Measurements from ENCODE around the gene ING5. TPM values are rescaled to one million over a fixed set of nuclear protein-coding genes. Genes with fewer than 3 reads are reported as not detected.

The ING5 gene
- total and polyA plus RNA-seq, 8 donors = 19.9 to 160 (median 32.4) TPM

- 96 to 98% (median 96%) methylated on average over 13 of the region's 13 CpGs for WGBS, 5 donors
- DNase-seq = no peak
- peaks cover 15 to 82% (median 66%) of the 10 kb centered on the region in 4 donors for H3K36me3 ChIP-seq
- H3K4me3 ChIP-seq = no peak overlapping the region
- TF ChIP-seq EP300 (IDR thresholded peaks at IDR 0.05) (no peak), CTCF (IDR thresholded peaks at IDR 0.05) (no peak)
- intact Hi-C loops (cut with DNase I; ENCODE audit: low total_unique reads) = no loop called here
- peaks cover 0 to 15% (median 0%) of the 10 kb centered on the region in 4 donors for H3K4me1 ChIP-seq
- no peaks in the 10 kb centered on the region for H3K27me3 ChIP-seq
- H3K9me3 ChIP-seq = no peaks in the 10 kb centered on the region
- H3K27ac ChIP-seq = no peak overlapping the region
Measured at GRCh38 chr2:241745276-241745675, 43.4 kb downstream of the ING5 start.

DNA sequence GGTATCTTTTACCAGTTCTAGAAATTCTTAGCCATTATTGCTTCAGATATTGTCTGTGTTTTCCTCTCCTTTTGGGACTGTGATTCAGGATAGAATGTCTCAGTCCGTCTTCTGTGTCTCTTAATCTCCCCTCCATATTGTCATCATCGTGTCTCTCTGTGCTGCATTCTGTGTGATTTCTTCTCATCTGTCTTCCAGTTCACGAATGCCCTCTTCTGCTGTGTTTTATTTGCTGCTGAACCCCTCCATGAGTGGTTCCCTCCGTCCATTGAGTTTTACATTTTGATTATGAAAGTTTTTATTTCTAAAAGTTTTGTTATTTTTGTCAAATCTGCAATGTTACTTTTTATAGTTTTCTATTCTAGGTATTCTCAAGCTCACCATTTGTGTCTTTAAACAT is 44.2 kb downstream of the ING5 start:
- Histone ChIP-seq H3K27ac (no peak overlapping the region), H3K36me3 (peaks cover 17 to 90% (median 73%) of the 10 kb centered on the region in 4 donors), H3K27me3 (no peaks in the 10 kb centered on the region), H3K4me3 (no peak overlapping the region), H3K4me1 (peaks cover 0 to 7% (median 0%) of the 10 kb centered on the region in 4 donors), H3K9me3 (no peaks in the 10 kb centered on the region)
- intact Hi-C loops (cut with DNase I; ENCODE audit: low total_unique reads) = no loop called here
- WGBS, 5 donors = 97 to 99% (median 97%) methylated on average over 4 of the region's 4 CpGs
- no peak for TF ChIP-seq EP300 (IDR thresholded peaks at IDR 0.05)
- TF ChIP-seq POLR2AphosphoS5 (IDR thresholded peaks at IDR 0.05) = no peak
- no peak for TF ChIP-seq POLR2A (IDR thresholded peaks at IDR 0.05)
- TF ChIP-seq CTCF (IDR thresholded peaks at IDR 0.05) = no peak
- no peak for DNase-seq

DNA sequence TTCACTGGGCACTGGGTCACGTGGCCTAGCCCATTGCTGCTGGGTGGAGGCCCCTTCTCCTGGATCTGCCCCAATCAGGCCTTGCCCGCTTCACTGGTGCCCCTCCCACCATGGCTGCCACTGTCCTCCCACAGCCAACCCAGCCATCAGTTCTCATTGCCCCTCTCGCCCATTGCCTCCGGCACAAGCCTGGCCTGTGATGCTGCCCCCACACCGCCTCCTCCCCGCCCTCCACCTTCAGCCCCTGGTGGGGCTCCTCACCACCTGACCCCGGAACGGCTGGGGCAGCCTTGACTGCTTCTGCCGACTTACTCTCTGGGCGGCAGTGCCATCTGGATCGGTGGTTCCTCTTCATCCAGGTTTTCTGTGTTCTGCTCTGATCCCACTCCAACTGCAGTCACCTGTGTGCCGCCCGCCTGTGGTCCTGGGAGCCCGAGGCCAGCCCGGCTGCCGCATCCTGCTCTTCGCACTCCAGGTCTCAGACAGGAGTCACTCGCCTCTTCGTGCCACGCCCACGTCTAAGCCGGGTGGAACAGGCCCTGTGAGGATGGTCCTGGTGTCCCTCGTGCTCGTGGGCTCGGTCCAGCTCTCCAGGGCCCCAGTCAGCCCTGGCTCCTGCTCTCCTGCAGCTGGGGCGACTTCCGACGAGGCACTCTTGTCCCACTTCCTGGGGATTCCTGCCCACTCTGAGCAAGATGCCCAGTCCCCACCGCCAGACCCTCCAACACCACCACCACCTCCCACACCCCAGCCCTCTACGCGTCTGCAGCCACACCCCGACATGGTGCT is 46.8 kb downstream of the ING5 start:
- no peaks in the 10 kb centered on the region for H3K9me3 ChIP-seq
- peaks cover 18 to 97% (median 92%) of the 10 kb centered on the region in 4 donors for H3K36me3 ChIP-seq
- intact Hi-C loops (cut with DNase I; ENCODE audit: low total_unique reads) = no loop called here
- H3K4me3 ChIP-seq = no peak overlapping the region
- no peaks in the 10 kb centered on the region for H3K27me3 ChIP-seq
- TF ChIP-seq POLR2AphosphoS5 (IDR thresholded peaks at IDR 0.05) (no peak), CTCF (IDR thresholded peaks at IDR 0.05) (no peak), EP300 (IDR thresholded peaks at IDR 0.05) (no peak), POLR2A (IDR thresholded peaks at IDR 0.05) (no peak)
- no peak overlapping the region for H3K27ac ChIP-seq
- 89 to 93% (median 90%) methylated on average over 30 to 32 of the region's 32 CpGs for WGBS, 5 donors
- H3K4me1 ChIP-seq = no peaks in the 10 kb centered on the region
- DNase-seq = no peak

DNA sequence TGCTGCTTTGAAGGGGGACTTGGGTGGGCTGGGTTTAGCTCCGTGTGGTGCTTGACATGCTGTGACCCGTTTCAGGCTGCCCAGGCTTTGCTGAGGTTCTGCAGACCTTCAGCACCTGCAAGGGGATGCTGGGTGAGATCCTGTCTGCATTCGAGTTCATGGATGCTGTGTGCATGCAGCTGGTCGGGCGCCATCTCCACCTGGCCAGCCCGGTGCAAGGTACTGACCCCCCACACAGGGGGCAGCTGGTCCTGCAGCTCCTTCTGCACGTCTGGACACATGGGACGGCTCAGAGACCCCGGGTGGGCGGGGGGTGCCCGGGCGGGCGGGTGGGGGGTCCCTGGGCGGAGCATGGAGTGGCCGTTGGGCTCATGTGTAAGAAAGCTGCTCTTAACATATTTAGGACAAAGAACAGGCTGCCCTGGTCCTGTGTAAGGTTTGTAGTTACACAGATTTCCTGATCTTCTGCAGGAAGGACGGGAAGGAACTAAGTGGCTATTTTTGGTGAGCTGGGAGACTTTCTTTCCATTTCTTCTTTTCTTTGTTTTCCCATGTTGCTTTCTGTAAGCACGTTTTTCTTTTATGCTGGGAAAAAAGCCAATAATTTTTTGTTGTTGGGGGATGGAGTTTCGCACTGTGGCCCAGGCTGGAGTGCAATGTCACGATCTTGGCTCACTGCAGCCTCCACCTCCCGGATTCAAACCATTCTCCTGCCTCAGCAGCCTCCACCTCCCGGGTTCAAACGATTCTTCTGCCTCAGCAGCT is 48.4 kb downstream of the ING5 start:
- H3K4me3 ChIP-seq = no peak overlapping the region
- intact Hi-C loops (cut with DNase I; ENCODE audit: low total_unique reads) = no loop called here
- no peak overlapping the region for H3K27ac ChIP-seq
- H3K36me3 ChIP-seq = peaks cover 15 to 97% (median 92%) of the 10 kb centered on the region in 4 donors
- H3K9me3 ChIP-seq = no peaks in the 10 kb centered on the region
- no peaks in the 10 kb centered on the region for H3K4me1 ChIP-seq
- TF ChIP-seq CTCF (IDR thresholded peaks at IDR 0.05) (no peak), EP300 (IDR thresholded peaks at IDR 0.05) (no peak), POLR2AphosphoS5 (IDR thresholded peaks at IDR 0.05) (no peak), POLR2A (IDR thresholded peaks at IDR 0.05) (no peak)
- DNase-seq = no peak
- 75 to 81% (median 80%) methylated on average over 15 to 22 of the region's 22 CpGs for WGBS, 5 donors
- H3K27me3 ChIP-seq = no peaks in the 10 kb centered on the region
